ENCODE measurements around the gene SSTR5.

The SSTR5 gene

GRCh38 chr16:1054660-1055556 lies 17.6 kb upstream of the SSTR5 start:
- DNase-seq (ENCODE audit: low read depth in 2 of 2) = peak in 1 of 2 donors; percentile 12

GRCh38 chr16:1055557-1055924 lies 17.0 kb upstream of the SSTR5 start:
- DNase-seq (ENCODE audit: low read depth in 2 of 2) = no peak

- DNase-seq (ENCODE audit: low read depth in 2 of 2) = no peak
Measured at GRCh38 chr16:1056196-1056595, 16.4 kb upstream of the SSTR5 start.

GRCh38 chr16:1057252-1057932 lies 15.2 kb upstream of the SSTR5 start:
- DNase-seq (ENCODE audit: low read depth in 2 of 2) = peak; percentile 13 to 38

- no peak for DNase-seq (ENCODE audit: low read depth in 2 of 2)
Measured at GRCh38 chr16:1058216-1058615, 14.3 kb upstream of the SSTR5 start.

- DNase-seq (ENCODE audit: low read depth in 2 of 2) = no peak
Measured at GRCh38 chr16:1059310-1059709, 13.2 kb upstream of the SSTR5 start.

- no peak for DNase-seq (ENCODE audit: low read depth in 2 of 2)
Measured at GRCh38 chr16:1060416-1061340, 11.9 kb upstream of the SSTR5 start.

GRCh38 chr16:1061769-1062505 lies 10.6 kb upstream of the SSTR5 start:
- no peak for DNase-seq (ENCODE audit: low read depth in 2 of 2)

- DNase-seq (ENCODE audit: low read depth in 2 of 2) = no peak
Measured at GRCh38 chr16:1062895-1063294, 9.7 kb upstream of the SSTR5 start.

- DNase-seq (ENCODE audit: low read depth in 2 of 2) = no peak
Measured at GRCh38 chr16:1063728-1064127, 8.8 kb upstream of the SSTR5 start.

GRCh38 chr16:1065469-1066128 lies 6.9 kb upstream of the SSTR5 start:
- no peak for DNase-seq (ENCODE audit: low read depth in 2 of 2)

- no peak for DNase-seq (ENCODE audit: low read depth in 2 of 2)
Measured at GRCh38 chr16:1066584-1067172, 5.9 kb upstream of the SSTR5 start.

GRCh38 chr16:1067629-1068028 lies 4.9 kb upstream of the SSTR5 start:
- DNase-seq (ENCODE audit: low read depth in 2 of 2) = no peak

GRCh38 chr16:1068451-1068850 lies 4.1 kb upstream of the SSTR5 start:
- no peak for DNase-seq (ENCODE audit: low read depth in 2 of 2)

GRCh38 chr16:1069154-1069553 lies 3.4 kb upstream of the SSTR5 start:
- no peak for DNase-seq (ENCODE audit: low read depth in 2 of 2)

GRCh38 chr16:1070084-1070863 lies 2.3 kb upstream of the SSTR5 start:
- no peak for DNase-seq (ENCODE audit: low read depth in 2 of 2)

GRCh38 chr16:1070864-1071408 lies 1.6 kb upstream of the SSTR5 start:
- DNase-seq (ENCODE audit: low read depth in 2 of 2) = no peak

- no peak for DNase-seq (ENCODE audit: low read depth in 2 of 2)
Measured at GRCh38 chr16:1071561-1072225, 854 bp upstream of the SSTR5 start.

GRCh38 chr16:1073262-1073558 lies 663 bp downstream of the SSTR5 start:
- no peak for DNase-seq (ENCODE audit: low read depth in 2 of 2)

All from stimulated activated CD8-positive, alpha-beta memory T cell treated with anti-CD3 and anti-CD28 coated beads, Interleukin-7, amount 100 ng/mL, for 4 hours (primary cell).